ENCODE results near the gene PGAP6. TPM values are rescaled to one million over a fixed set of nuclear protein-coding genes. Genes with fewer than 3 reads are reported as not detected.
"Not testable (repeated sequence)": the region's sequence is repeated elsewhere in the genome, so short reads cannot be mapped to it uniquely, and the experiment has no call there.

Gene PGAP6
- total and polyA plus RNA-seq, 9 donors, result 16.3 to 38.2 (median 29.0) TPM

DNA sequence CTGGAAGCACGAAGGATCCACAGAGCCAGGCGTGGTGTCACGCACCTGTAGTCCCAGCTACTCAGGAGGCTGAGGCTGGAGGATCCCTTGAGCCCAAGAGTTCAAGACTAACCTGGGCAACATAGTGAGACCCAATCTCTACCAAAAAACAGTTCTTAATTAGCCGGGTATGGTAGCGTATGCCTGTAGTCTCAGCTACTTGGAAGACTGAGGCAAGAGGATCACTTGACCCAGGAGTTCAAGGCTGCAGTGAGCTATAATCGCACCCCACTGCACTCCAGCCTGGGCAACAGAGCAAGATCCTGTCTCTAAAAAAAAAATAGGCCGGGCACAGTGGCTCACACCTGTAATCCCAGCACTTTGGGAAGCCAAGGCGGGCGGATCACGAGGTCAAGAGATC lies 33.3 kb downstream of the PGAP6 start:
- not testable (repeated sequence) for H3K9me3 ChIP-seq (replicated peaks; ENCODE audit: control insufficient read depth, low read depth, low read length); H3K4me3 ChIP-seq (ENCODE audit: low read length); DNase-seq; H3K27ac ChIP-seq (ENCODE audit: low read length); H3K27me3 ChIP-seq (ENCODE audit: control insufficient read depth, insufficient read depth, low read length)
- Histone ChIP-seq H3K36me3 (ENCODE audit: control insufficient read depth, insufficient read depth, low read length) (peaks cover 43% of the 10 kb centered on the region), H3K4me1 (ENCODE audit: control insufficient read depth, insufficient read depth, low read length) (peaks cover 12% of the 10 kb centered on the region)
- WGBS (ENCODE audit: insufficient coverage), result 100% methylated on average over 5 of the region's 10 CpGs

DNA sequence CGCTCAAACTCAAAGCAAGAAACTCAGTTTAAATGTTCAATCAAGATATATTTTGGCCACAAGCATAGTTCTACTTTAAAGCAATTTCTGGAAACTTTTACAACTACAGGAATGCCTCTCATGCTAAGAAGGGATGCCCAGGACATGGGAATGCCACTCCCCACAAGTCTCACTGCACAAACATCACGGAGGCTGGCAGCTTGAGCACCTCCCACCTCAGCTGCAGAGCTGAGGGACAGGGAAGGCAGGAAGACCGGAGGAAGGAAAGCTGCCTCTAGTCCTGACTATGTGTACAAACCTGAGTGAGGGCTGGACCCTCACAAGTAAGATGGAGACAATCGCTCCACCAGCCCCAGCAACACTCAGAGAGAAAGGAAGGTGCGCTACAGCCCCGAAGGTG lies 34.6 kb downstream of the PGAP6 start:
- peaks cover 43% of the 10 kb centered on the region for H3K36me3 ChIP-seq (ENCODE audit: control insufficient read depth, insufficient read depth, low read length)
- no peak for DNase-seq
- H3K4me1 ChIP-seq (ENCODE audit: control insufficient read depth, insufficient read depth, low read length), result peaks cover 9% of the 10 kb centered on the region
- H3K4me3 ChIP-seq (ENCODE audit: low read length), result no peak overlapping the region
- no peaks in the 10 kb centered on the region for H3K9me3 ChIP-seq (replicated peaks; ENCODE audit: control insufficient read depth, low read depth, low read length)
- H3K27ac ChIP-seq (ENCODE audit: low read length), result no peak overlapping the region
- H3K27me3 ChIP-seq (ENCODE audit: control insufficient read depth, insufficient read depth, low read length), result no peaks in the 10 kb centered on the region
- whole genome bisulfite sequencing (ENCODE audit: insufficient coverage), result 100% methylated on average over 4 of the region's 6 CpGs

GRCh38 chr16:346587-346986 lies 35.2 kb downstream of the PGAP6 start:
- Histone ChIP-seq H3K36me3 (ENCODE audit: control insufficient read depth, insufficient read depth, low read length) (peaks cover 43% of the 10 kb centered on the region), H3K4me1 (ENCODE audit: control insufficient read depth, insufficient read depth, low read length) (peaks cover 7% of the 10 kb centered on the region), H3K4me3 (ENCODE audit: low read length) (no peak overlapping the region), H3K27me3 (ENCODE audit: control insufficient read depth, insufficient read depth, low read length) (no peaks in the 10 kb centered on the region), H3K9me3 (replicated peaks; ENCODE audit: control insufficient read depth, low read depth, low read length) (no peaks in the 10 kb centered on the region), H3K27ac (ENCODE audit: low read length) (no peak overlapping the region)
- no peak for DNase-seq
- 95% methylated on average over 13 of the region's 15 CpGs for WGBS (ENCODE audit: insufficient coverage)

DNA sequence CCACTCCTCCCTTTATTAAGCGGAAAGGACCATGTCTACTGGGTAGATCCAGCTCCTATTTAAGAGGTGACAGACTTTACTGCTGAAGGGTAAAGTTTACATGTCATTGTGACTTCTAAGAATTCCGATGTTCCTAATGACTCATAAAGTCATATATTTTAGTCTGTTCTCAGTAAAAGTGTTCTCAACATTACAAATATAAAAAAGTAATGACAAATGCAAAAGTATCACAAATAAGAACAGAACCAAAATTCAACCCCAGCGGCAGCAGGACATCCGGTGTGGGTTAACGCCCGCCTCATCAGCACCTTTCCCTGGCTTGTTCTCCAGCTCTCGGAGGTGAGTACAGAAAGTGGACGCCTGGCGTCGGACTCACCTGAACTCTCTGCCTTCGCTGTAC lies 36.0 kb downstream of the PGAP6 start:
- Histone ChIP-seq H3K27ac (ENCODE audit: low read length) (no peak overlapping the region), H3K36me3 (ENCODE audit: control insufficient read depth, insufficient read depth, low read length) (peaks cover 43% of the 10 kb centered on the region), H3K4me3 (ENCODE audit: low read length) (no peak overlapping the region), H3K9me3 (replicated peaks; ENCODE audit: control insufficient read depth, low read depth, low read length) (no peaks in the 10 kb centered on the region), H3K4me1 (ENCODE audit: control insufficient read depth, insufficient read depth, low read length) (no peaks in the 10 kb centered on the region), H3K27me3 (ENCODE audit: control insufficient read depth, insufficient read depth, low read length) (no peaks in the 10 kb centered on the region)
- WGBS (ENCODE audit: insufficient coverage), result 95% methylated on average over 9 of the region's 11 CpGs
- no peak for DNase-seq

DNA sequence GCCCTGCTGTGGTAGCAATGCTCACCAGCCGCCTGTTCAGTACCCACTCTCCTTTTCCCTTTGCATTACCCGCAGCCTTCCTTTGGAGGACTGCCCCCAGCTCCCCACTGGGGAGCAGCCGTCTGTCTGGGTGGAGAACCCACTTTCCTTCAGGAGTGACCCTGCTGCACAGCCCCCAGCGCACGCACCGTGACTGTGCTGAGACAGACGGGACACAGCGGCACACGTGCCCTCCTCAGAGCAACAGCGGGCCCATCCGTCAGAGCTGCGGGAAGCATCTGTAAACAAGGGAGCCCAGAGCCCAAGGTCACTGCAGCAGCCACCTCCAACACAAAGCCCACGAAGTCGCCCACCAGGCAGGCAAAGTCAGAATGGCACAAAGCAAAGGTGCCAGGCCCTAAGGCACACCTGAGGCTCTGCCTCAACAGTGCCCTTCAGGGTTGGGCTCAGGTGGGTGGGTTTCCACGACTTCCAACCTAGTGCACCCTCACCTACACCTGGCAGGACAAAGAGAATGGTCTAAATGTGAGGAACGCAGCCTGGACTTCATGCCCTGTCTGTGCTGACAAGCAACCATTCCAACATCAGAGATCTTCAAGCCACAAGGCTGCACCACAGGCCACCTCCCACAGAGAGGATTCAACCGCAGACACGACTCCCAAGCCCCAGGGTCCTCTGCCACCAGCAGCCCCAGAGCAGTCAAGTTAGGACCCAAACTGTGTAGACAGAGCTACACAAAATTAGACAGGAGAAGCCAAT lies 39.1 kb downstream of the PGAP6 start:
- no peak overlapping the region for H3K4me3 ChIP-seq (ENCODE audit: low read length)
- H3K36me3 ChIP-seq (ENCODE audit: control insufficient read depth, insufficient read depth, low read length), result peaks cover 24% of the 10 kb centered on the region
- H3K9me3 ChIP-seq (replicated peaks; ENCODE audit: control insufficient read depth, low read depth, low read length), result no peaks in the 10 kb centered on the region
- 88% methylated on average over 17 of the region's 18 CpGs for WGBS (ENCODE audit: insufficient coverage)
- no peak overlapping the region for H3K27ac ChIP-seq (ENCODE audit: low read length)
- peaks cover 9% of the 10 kb centered on the region for H3K4me1 ChIP-seq (ENCODE audit: control insufficient read depth, insufficient read depth, low read length)
- no peak for DNase-seq
- no peaks in the 10 kb centered on the region for H3K27me3 ChIP-seq (ENCODE audit: control insufficient read depth, insufficient read depth, low read length)

GRCh38 chr16:341974-342336 lies 39.8 kb downstream of the PGAP6 start:
- Histone ChIP-seq H3K36me3 (ENCODE audit: control insufficient read depth, insufficient read depth, low read length) (peaks cover 18% of the 10 kb centered on the region), H3K4me1 (ENCODE audit: control insufficient read depth, insufficient read depth, low read length) (peaks cover 13% of the 10 kb centered on the region)
- DNase-seq; H3K27ac ChIP-seq (ENCODE audit: low read length); H3K4me3 ChIP-seq (ENCODE audit: low read length); H3K27me3 ChIP-seq (ENCODE audit: control insufficient read depth, insufficient read depth, low read length); H3K9me3 ChIP-seq (replicated peaks; ENCODE audit: control insufficient read depth, low read depth, low read length): not testable (repeated sequence)
- 92% methylated on average over 9 of the region's 13 CpGs for WGBS (ENCODE audit: insufficient coverage)

DNA sequence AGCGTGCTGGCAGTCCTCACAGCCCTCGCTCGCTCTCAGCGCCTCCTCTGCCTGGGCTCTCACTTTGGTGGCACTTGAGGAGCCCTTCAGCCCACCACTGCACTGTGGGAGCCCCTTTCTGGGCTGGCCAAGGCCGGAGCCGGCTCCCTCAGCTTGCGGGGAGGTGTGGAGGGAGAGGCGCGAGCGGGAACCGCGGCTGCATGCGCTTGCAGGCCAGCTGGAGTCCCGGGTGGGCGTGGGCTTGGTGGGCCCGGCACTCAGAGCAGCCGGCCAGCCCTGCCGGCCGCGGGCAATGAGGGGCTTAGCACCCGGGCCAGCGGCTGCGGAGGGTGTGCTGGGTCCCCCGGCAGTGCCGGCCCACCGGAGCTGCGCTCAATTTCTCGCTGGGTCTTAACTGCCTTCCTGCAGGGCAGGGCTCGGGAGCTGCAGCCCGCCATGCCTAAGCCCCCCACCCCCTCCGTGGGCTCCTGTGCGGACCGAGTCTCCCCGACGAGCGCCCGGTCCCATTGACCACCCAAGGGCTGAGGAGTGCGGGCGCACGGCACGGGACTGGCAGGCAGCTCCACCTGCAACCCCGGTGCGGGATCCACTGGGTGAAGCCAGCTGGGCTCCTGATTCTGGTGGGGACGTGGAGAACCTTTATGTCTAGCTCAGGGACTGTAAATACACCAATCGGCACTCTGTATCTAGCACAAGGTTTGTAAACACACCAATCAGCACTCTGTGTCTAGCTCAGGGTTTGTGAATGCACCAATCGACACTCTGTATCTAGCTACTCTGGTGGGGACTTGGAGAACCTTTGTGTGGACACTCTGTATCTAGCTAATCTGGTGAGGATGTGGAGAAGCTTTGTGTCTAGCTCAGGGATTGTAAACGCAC lies 40.4 kb downstream of the PGAP6 start:
- Histone ChIP-seq H3K4me1 (ENCODE audit: control insufficient read depth, insufficient read depth, low read length) (peaks cover 13% of the 10 kb centered on the region), H3K36me3 (ENCODE audit: control insufficient read depth, insufficient read depth, low read length) (peaks cover 11% of the 10 kb centered on the region)
- not testable (repeated sequence) for H3K27ac ChIP-seq (ENCODE audit: low read length); H3K27me3 ChIP-seq (ENCODE audit: control insufficient read depth, insufficient read depth, low read length); H3K4me3 ChIP-seq (ENCODE audit: low read length); DNase-seq; H3K9me3 ChIP-seq (replicated peaks; ENCODE audit: control insufficient read depth, low read depth, low read length)
- WGBS (ENCODE audit: insufficient coverage), result 97% methylated on average over 41 of the region's 47 CpGs

- 87% methylated on average over 23 of the region's 23 CpGs for WGBS (ENCODE audit: insufficient coverage)
- no peak overlapping the region for H3K4me3 ChIP-seq (ENCODE audit: low read length)
- H3K4me1 ChIP-seq (ENCODE audit: control insufficient read depth, insufficient read depth, low read length), result peaks cover 16% of the 10 kb centered on the region
- DNase-seq, result no peak
- no peaks in the 10 kb centered on the region for H3K9me3 ChIP-seq (replicated peaks; ENCODE audit: control insufficient read depth, low read depth, low read length)
- H3K27me3 ChIP-seq (ENCODE audit: control insufficient read depth, insufficient read depth, low read length), result no peaks in the 10 kb centered on the region
- no peak overlapping the region for H3K27ac ChIP-seq (ENCODE audit: low read length)
- peaks cover 4% of the 10 kb centered on the region for H3K36me3 ChIP-seq (ENCODE audit: control insufficient read depth, insufficient read depth, low read length)
Observed at GRCh38 chr16:340370-341091, 41.2 kb downstream of the PGAP6 start.

DNA sequence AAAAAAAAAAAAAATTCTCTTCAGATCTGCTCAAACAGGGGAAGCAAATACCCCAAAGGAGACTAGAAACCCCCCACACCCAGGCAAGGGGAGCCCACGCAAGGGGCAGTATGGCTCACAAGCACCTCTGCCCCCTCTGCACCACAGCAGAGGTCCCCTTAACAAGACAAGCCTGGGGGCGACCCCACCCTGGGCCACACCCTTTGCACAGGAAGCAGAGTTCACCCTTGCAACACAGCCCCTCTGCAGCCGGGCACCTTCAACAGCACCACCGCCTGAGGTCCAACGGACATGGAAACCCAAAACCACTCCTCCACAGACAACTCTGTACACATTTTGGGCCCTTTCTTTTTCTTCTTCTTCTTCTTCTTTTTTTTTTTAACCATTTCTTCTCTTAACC lies 42.1 kb downstream of the PGAP6 start:
- no peak overlapping the region for H3K4me3 ChIP-seq (ENCODE audit: low read length)
- no peaks in the 10 kb centered on the region for H3K27me3 ChIP-seq (ENCODE audit: control insufficient read depth, insufficient read depth, low read length)
- H3K9me3 ChIP-seq (replicated peaks; ENCODE audit: control insufficient read depth, low read depth, low read length), result no peaks in the 10 kb centered on the region
- H3K36me3 ChIP-seq (ENCODE audit: control insufficient read depth, insufficient read depth, low read length), result no peaks in the 10 kb centered on the region
- no peak overlapping the region for H3K27ac ChIP-seq (ENCODE audit: low read length)
- DNase-seq, result no peak
- WGBS (ENCODE audit: insufficient coverage), result 76% methylated on average over 5 of the region's 5 CpGs
- peaks cover 16% of the 10 kb centered on the region for H3K4me1 ChIP-seq (ENCODE audit: control insufficient read depth, insufficient read depth, low read length)

DNA sequence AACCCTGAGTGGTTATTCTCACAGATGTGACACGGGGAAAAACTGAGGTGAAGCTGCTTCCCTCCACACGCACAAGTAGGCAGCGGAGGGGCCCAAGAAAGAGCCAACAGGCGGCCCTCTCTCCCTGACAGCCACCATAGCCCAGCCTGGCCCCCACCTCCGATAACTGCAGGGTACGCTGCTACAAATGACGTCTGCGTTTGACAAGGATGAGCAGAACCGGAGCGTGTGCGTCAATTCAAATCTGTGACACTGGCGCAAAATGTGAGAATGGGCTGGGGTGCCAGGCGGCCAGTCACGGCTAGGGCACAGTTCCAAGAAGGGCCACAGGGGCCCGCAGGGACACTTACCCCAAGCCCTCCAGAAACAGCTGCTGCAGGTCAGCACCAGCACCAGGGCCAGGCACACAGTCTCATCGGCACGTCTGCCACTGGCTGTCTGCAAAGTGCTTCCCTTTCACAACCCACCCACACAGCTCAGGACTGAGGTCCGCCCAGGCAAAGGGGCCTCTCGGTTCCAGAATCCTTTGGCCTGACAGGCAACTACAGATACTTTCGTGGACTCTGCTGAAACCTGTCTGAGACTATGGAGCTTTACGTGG lies 43.7 kb downstream of the PGAP6 start:
- no peak for DNase-seq
- Histone ChIP-seq H3K36me3 (ENCODE audit: control insufficient read depth, insufficient read depth, low read length) (no peaks in the 10 kb centered on the region), H3K4me1 (ENCODE audit: control insufficient read depth, insufficient read depth, low read length) (peaks cover 16% of the 10 kb centered on the region), H3K9me3 (replicated peaks; ENCODE audit: control insufficient read depth, low read depth, low read length) (no peaks in the 10 kb centered on the region), H3K27ac (ENCODE audit: low read length) (no peak overlapping the region), H3K27me3 (ENCODE audit: control insufficient read depth, insufficient read depth, low read length) (no peaks in the 10 kb centered on the region), H3K4me3 (ENCODE audit: low read length) (no peak overlapping the region)
- 70% methylated on average over 14 of the region's 21 CpGs for WGBS (ENCODE audit: insufficient coverage)
